Measurements from ENCODE around the gene CFAP58.

Gene CFAP58

GRCh38 chr10:104498347-104499081 is 144.9 kb downstream of the CFAP58 start:
- no peak for DNase-seq

GRCh38 chr10:104501449-104501848 is 147.8 kb downstream of the CFAP58 start:
- no peak for DNase-seq

GRCh38 chr10:104501864-104502579 is 148.4 kb downstream of the CFAP58 start:
- no peak for DNase-seq

DNA sequence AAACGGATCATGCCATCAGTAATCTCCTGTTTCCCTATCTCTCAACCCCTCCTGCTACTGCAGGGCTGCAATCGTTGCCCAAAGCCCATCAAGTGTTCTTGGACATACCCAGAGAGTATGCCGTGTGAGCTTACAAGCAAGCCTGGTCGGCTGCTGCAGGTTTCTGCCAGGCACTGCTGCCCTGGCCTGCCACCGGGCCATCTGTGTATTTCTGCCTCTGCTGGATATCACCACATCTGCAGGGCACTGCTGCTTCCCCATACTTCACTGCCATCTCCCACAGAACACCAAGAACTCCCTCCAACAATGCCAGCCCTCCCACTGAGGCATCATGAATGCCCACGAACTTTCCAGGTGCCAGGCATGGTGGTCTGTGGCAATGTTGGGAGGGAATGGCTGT is 149.3 kb downstream of the CFAP58 start:
- no peak for DNase-seq
